PC-3 (cell line): ENCODE data around the gene CHD3. TPM values are rescaled to one million over a fixed set of nuclear protein-coding genes. Genes with fewer than 3 reads are reported as not detected.
"Not testable (repeated sequence)": the region's sequence is repeated elsewhere in the genome, so short reads cannot be mapped to it uniquely, and the experiment has no call there.

Experiments used
- ATAC-seq: fragments of 200-7000 bp; cut with Tn5 transposase; 2 replicates; pipeline ENCODE4 v1.9.1; 2020; ENCODE audit warnings: mild to moderate bottlenecking, moderate library complexity
- BruUV-seq: library from RNA; stranded (reverse); fragments of 400-500 nt; replicated peaks from 2 replicates; lab custom pipeline; 2021; lab: Mats Ljungman, UMichigan
- CTCF ChIA-PET: fragments of 300-600 bp; sonication (Branson Sonifier 250); formaldehyde crosslinking; loops from one replicate; lab custom pipeline; 2022; ENCODE audit warnings: antibody characterized with exemption; lab: Charles Lee
- POLR2A ChIA-PET: fragments of 300-600 bp; sonication (Branson Sonifier 250); formaldehyde crosslinking; loops from one replicate; lab custom pipeline; 2022; ENCODE audit warnings: antibody characterized with exemption; ENCODE audit not compliant: unreplicated experiment; lab: Charles Lee
- DNase-seq: peaks from one replicate; pipeline ENCODE4 v3.0.0-alpha.2; 2015
- H2AFZ ChIP-seq: fragments of 300-600 bp; sonication (generic); 2 replicates; pipeline ENCODE4 v1.6.0; 2016; ENCODE audit warnings: antibody characterized with exemption, low read length
- H3F3A ChIP-seq: fragments of 300-600 bp; sonication (generic); one replicate; pipeline ENCODE4 v1.6.0; 2017; ENCODE audit warnings: antibody characterized with exemption, low read length, control low read depth, mild to moderate bottlenecking; ENCODE audit not compliant: unreplicated experiment
- H3K27ac ChIP-seq: fragments of 300-600 bp; sonication (generic); 2 replicates; pipeline ENCODE4 v1.5.1; 2016; ENCODE audit warnings: mild to moderate bottlenecking, low read length
- H3K27me3 ChIP-seq: fragments of 300-600 bp; sonication (generic); 2 replicates; pipeline ENCODE4 v1.6.1; 2016; ENCODE audit warnings: low read length, mixed read lengths
- H3K36me3 ChIP-seq: fragments of 300-600 bp; sonication (generic); 2 replicates; pipeline ENCODE4 v1.6.1; 2016; ENCODE audit warnings: low read depth, mixed run types, low read length, mixed read lengths
- H3K4me1 ChIP-seq: fragments of 300-600 bp; sonication (generic); 2 replicates; pipeline ENCODE4 v1.5.1; 2016; ENCODE audit warnings: low read length; ENCODE audit not compliant: insufficient read depth
- H3K4me2 ChIP-seq: fragments of 300-600 bp; sonication (generic); 2 replicates; pipeline ENCODE4 v1.6.0; 2016; ENCODE audit warnings: low read length
- H3K4me3 ChIP-seq: fragments of 300-600 bp; sonication (generic); 2 replicates; pipeline ENCODE4 v1.5.1; 2016; ENCODE audit warnings: mild to moderate bottlenecking, low read length, mixed read lengths
- H3K79me2 ChIP-seq: fragments of 300-600 bp; sonication (generic); 2 replicates; pipeline ENCODE4 v1.6.1; 2017; ENCODE audit warnings: low read length, mixed read lengths
- H3K9ac ChIP-seq: fragments of 300-600 bp; sonication (generic); 2 replicates; pipeline ENCODE4 v1.6.0; 2016; ENCODE audit warnings: mild to moderate bottlenecking, low read length
- H3K9me2 ChIP-seq: fragments of 300-600 bp; sonication (generic); replicated peaks from 2 replicates; pipeline ENCODE4 v1.6.1; 2016; ENCODE audit warnings: mixed run types, low read length, mixed read lengths
- H3K9me3 ChIP-seq: fragments of 300-600 bp; sonication (generic); 2 replicates; pipeline ENCODE4 v1.6.1; 2016; ENCODE audit warnings: low read length, mixed read lengths
- H4K20me1 ChIP-seq: fragments of 300-600 bp; sonication (generic); 2 replicates; pipeline ENCODE4 v1.6.1; 2016; ENCODE audit warnings: low read length, mixed read lengths
- CTCF ChIP-seq: fragments of 300-600 bp; sonication (generic); conservative IDR thresholded peaks from 2 replicates; pipeline ENCODE4 v1.5.1; 2017; ENCODE audit warnings: antibody characterized with exemption, low read depth, mild to moderate bottlenecking, low read length
- EZH2 ChIP-seq: fragments of 300-600 bp; sonication (generic); IDR thresholded peaks from one replicate; pipeline ENCODE4 v1.6.1; 2017; ENCODE audit warnings: antibody characterized with exemption, mild to moderate bottlenecking, low read length; ENCODE audit not compliant: unreplicated experiment
- EZH2phosphoT487 ChIP-seq: fragments of 300-600 bp; sonication (generic); IDR thresholded peaks from 2 replicates; pipeline ENCODE4 v1.6.1; 2018; ENCODE audit warnings: mild to moderate bottlenecking, antibody characterized with exemption, low read length, borderline replicate concordance
- intact Hi-C: fragments of 100-400 bp; cut with micrococcal nuclease; formaldehyde crosslinking; loops from 2 replicates; pipeline ENCODE4 v1.9.0; 2023
- total RNA-seq: library from RNA; depleted of rRNA; stranded (reverse); fragments of >200 nt; gene quantifications from 2 replicates; pipeline ENCODE4 v1.2.3, GENCODE V29; 2014

The CHD3 gene
- total RNA-seq, 1 experiment from 2014 or later = 102 TPM

- H3K79me2 ChIP-seq = peaks cover 50% of the 10 kb centered on the region
- H3K27ac ChIP-seq = no peak overlapping the region
- peak overlapping the region; percentile 97 for H3K4me2 ChIP-seq
- H2AFZ ChIP-seq = no peak overlapping the region; the same call in 1 of the 2 replicates
- no peaks in the 10 kb centered on the region for H4K20me1 ChIP-seq
- TF ChIP-seq EZH2phosphoT487 (no peak), CTCF (no peak), EZH2 (no peak)
- intact Hi-C loops = no loop called here
- H3K4me3 ChIP-seq = peak overlapping the region; percentile 90
- peaks cover 21% of the 10 kb centered on the region for H3K4me1 ChIP-seq
- no peaks in the 10 kb centered on the region for H3K9me2 ChIP-seq
- no TSS peak for BruUV-seq
- no peaks in the 10 kb centered on the region for H3K9me3 ChIP-seq
- H3K27me3 ChIP-seq = no peaks in the 10 kb centered on the region
- CTCF ChIA-PET = no interaction called here
- ATAC-seq (no peak), DNase-seq (no peak)
- no peaks in the 10 kb centered on the region; the same call in 1 of the 2 replicates for H3K36me3 ChIP-seq
- no peaks in the 10 kb centered on the region for H3F3A ChIP-seq
- POLR2A ChIA-PET = no interaction called here
- peak overlapping the region; percentile 94 for H3K9ac ChIP-seq
Measured at GRCh38 chr17:7859028-7859427, 29.6 kb upstream of the CHD3 start.

- no peak overlapping the region for H3K27ac ChIP-seq
- no peaks in the 10 kb centered on the region for H4K20me1 ChIP-seq
- H3K4me2 ChIP-seq = no peak overlapping the region
- peaks cover 11% of the 10 kb centered on the region; the same call in 1 of the 2 replicates for H3K4me1 ChIP-seq
- H3K27me3 ChIP-seq = no peaks in the 10 kb centered on the region
- no peaks in the 10 kb centered on the region for H3K9me3 ChIP-seq
- DNase-seq (peak; percentile 60), ATAC-seq (no peak)
- H3F3A ChIP-seq = no peaks in the 10 kb centered on the region
- peak; percentile 68 for TF ChIP-seq CTCF
- TF ChIP-seq EZH2phosphoT487 = no peak
- no peaks in the 10 kb centered on the region for H3K9me2 ChIP-seq
- no peak overlapping the region for H2AFZ ChIP-seq
- peaks cover 4% of the 10 kb centered on the region; the same call in 1 of the 2 replicates for H3K36me3 ChIP-seq
- peaks cover 32% of the 10 kb centered on the region for H3K79me2 ChIP-seq
- POLR2A ChIA-PET = no interaction called here
- no peak overlapping the region for H3K9ac ChIP-seq
- intact Hi-C loops = loop anchor here (1.0 to 2.0 kb wide), 3 partner anchors 24 to 126 kb away; no protein-coding TSS in a partner anchor
- H3K4me3 ChIP-seq = no peak overlapping the region
- CTCF ChIA-PET = interaction anchor here (0.6 kb wide), 1 partner anchor 78 kb away, joined by 4 read pairs; no protein-coding TSS in a partner anchor
- no TSS peak for BruUV-seq
Measured at GRCh38 chr17:7862692-7863437, 25.7 kb upstream of the CHD3 start.

GRCh38 chr17:7864384-7864783 is 24.2 kb upstream of the CHD3 start:
- CTCF ChIA-PET, H3K36me3 ChIP-seq, H3K4me1 ChIP-seq, H3K9me2 ChIP-seq, BruUV-seq, H3K9me3 ChIP-seq, H4K20me1 ChIP-seq, POLR2A ChIA-PET, H3K4me2 ChIP-seq, H3K27me3 ChIP-seq, H3K4me3 ChIP-seq, H3F3A ChIP-seq, ATAC-seq, H3K9ac ChIP-seq, H2AFZ ChIP-seq, DNase-seq, H3K27ac ChIP-seq, intact Hi-C loops: not testable (repeated sequence)
- H3K79me2 ChIP-seq = peaks cover 17% of the 10 kb centered on the region
